Keratinocyte (primary cell): ENCODE data around the gene RAPGEF1.
"Not testable (repeated sequence)": the region's sequence is repeated elsewhere in the genome, so short reads cannot be mapped to it uniquely, and the experiment has no call there.

ENCODE experiments used
- CTCF ChIP-seq, 3 experiments: IDR thresholded peaks in 1 of 3; conservative IDR thresholded peaks in 1 of 3; optimal IDR thresholded peaks in 1 of 3; 2 replicates in 2 of 3; 3 replicates in 1 of 3; pipeline versions ENCODE3 to v1.5.1; 2011; ENCODE audit warnings: low read length in 3 of 3, mild to moderate bottlenecking in 3 of 3, moderate library complexity in 2 of 3, control low read depth in 1 of 3, inconsistent platforms in 1 of 3; ENCODE audit not compliant: insufficient read depth in 2 of 3; ENCODE audit errors: extremely low read depth in 1 of 3
- EZH2 ChIP-seq: IDR thresholded peaks from one replicate; pipeline ENCODE4 v1.6.1; 2012; ENCODE audit warnings: inconsistent platforms, mild to moderate bottlenecking, low read length, moderate library complexity

DNA sequence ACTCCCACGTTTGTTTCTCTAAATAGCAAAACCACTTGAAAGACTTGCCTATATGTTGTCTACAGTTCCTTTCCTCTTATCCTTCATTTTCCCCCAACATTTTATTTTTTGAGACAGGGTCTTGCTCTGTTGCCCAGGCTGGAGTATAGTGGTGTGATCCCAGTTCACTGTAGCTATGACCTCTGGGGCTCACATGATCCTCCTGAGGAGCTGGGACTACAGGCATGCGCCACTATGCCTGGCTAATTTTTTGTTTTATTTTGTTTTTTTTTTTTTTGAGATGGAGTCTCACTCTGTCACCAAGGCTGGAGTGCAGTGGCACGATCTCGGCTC, 77.6 kb downstream of the RAPGEF1 start:
- not testable (repeated sequence) for TF ChIP-seq CTCF (optimal IDR thresholded peaks at IDR 0.05 in 1 of 3, IDR thresholded peaks at IDR 0.05 in 1 of 3, conservative IDR thresholded peaks at IDR 0.05 in 1 of 3; ENCODE audit: extremely low read depth in 1 of 3, insufficient read depth in 2 of 3, low read length in 3 of 3); EZH2
